HG02588 (cell line): ENCODE results near the gene DIDO1.
"Not testable (repeated sequence)": the region's sequence is repeated elsewhere in the genome, so short reads cannot be mapped to it uniquely, and the experiment has no call there.

Experiments used
- ATAC-seq: cut with Tn5 transposase; IDR thresholded peaks from one replicate; pipeline ENCODE4 v1.9.1; 2021; ENCODE audit warnings: mild to moderate bottlenecking, moderate library complexity; ENCODE audit not compliant: unreplicated experiment

DIDO1 gene

DNA sequence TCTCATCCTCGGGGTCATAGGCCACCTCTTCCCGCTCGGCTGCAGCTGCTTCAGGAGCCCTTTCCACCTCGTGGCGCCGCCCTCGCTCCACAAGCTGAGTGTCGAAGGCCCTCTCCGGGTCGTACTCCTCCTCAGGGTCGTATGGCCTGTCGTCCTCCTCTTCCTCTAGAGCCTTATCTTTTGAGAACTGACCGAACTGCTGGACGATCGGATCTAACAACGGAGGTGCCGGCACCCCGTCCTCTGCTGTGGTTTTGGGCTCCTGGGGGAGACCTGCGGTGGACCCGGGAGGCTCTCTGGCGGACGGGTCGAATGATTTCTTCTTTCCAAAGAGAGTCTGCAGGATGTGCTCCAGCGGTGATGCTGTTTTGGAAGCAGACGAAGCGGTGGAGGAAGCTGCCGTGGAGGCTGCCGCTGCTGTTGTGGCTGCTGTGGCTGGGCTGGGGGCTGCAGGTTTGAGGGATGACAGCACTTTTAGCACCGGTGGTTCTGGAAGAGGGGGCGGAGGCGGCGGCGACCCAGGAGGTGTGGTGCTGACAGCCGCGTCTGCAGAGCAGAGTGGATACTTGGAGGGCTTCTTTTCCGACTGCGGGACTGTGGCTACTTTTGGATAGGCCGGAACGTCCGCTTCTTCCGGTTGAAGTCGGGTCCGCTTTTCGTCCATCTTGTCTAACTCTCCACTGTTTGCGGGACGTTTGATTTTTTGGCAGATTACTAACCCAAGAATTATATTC lies 44.5 kb downstream of the DIDO1 start:
- no peak for ATAC-seq

- no peak for ATAC-seq
Observed at GRCh38 chr20:62880935-62881661, 45.2 kb downstream of the DIDO1 start.

DNA sequence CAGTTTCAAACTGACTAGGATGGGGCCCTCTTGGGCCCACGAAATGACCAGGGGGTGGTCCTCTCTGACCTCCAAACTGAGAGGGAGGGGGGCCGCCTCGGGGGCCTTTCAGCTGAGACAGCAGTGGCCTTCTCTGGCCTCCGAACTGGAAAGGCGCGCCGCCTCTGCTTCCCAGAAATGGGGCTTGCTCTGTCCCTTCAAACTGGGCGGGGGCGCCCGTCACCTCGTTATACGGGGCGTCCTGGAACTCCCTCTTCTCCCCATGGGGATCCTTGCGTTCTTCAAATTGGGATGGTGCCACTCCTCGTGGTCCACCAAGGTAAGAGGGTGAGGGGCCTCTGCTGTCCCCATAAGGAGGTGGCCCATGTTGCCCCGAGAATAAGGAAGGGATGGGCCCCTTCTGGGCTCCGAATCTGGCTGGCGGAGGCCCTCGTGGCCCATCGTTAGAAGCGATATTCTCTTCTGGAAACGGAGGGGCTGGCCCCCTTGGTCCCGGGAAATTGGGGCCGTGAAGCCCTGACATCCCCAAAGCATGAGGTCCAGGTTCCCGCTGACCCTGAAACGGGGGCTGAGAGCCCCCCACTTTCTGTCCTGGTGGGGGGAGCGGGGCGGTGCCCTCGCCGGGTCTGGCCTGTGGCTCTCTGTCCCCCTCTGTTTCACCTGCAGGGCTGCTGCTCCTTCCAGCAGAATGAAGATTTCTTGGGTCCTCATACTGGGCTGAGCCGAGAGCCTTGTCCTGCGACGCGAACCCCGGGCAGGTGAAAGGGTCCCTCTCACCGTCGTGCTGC lies 46.0 kb downstream of the DIDO1 start:
- ATAC-seq = no peak

DNA sequence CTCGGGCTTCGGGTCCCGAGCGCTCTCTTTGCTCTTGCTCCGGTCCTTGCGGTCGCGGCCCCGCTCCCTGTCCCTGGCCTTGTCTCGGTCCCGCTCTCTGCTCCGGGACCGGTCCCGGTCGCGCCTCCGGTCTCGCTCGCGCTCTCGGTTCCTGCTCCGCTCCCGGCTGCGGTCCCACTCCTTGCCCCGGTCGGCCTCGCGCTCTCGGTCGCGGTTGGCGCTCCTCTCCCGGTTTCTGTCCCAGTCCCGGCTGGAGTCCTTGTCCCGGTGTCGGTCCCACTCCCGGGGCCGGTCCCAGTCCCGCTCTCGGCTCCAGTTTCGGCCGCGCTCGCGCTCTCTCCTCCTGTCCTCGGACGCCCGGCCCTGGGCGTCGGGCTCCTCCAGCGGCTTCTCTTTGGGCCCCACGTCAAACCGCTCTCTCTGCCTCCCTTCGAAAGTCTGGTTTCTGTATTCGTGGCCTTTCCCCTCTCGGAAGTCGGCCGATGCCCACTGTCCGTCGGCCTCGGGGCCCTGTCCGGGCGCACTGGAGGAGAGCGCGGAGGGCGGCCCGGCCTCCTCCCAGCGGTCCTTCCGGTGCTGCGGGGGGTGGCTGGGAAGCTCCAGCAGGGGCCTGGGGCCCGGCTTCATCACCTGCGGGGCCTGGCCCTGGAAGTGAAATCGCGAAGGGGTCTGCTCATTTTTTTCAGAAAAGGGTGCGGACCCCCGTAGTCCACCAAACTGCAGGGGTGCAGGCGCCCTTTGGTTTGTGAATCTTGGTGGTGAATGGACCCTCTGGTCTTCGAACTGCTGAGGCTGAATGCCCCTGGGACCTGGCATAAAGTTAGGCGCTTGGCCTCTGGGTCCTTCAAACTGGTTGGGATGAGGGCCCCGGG lies 46.8 kb downstream of the DIDO1 start:
- ATAC-seq = no peak

DNA sequence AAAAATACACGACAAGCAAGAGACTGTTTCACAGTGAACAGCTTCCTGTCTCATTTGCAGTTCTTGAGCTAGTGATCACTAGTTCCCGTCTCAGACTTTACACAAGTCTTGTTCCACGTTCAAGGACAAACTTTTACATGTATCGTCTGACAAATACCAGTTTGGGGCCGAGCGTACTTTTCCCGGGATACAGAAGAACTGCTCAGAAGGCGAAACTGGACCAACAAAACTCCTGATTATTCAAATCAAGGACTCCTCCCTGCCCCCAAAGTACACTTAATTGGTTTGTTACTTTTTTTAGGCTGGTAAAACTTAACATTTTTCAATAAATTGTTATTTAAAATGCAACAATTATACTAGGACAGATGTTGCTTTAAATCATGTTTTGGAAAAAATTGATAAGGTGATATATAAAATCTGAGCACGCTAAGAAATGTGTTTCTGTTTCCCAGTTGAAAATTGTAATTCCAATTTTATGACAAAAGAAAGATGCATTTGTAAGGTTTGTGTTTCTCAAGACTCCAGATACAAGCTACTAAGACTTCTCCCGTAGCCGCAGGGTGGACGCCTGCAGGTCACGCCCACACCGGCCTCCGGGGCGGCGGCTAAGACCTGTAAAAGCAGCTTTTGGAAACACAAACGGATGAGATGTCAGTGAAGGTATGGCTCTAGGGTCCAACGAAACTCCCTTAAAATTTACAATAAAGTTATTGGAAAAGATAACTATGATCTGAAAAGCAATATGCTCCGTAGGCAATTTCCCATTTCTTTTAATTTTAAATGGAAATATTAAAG lies 47.9 kb downstream of the DIDO1 start:
- ATAC-seq = no peak

DNA sequence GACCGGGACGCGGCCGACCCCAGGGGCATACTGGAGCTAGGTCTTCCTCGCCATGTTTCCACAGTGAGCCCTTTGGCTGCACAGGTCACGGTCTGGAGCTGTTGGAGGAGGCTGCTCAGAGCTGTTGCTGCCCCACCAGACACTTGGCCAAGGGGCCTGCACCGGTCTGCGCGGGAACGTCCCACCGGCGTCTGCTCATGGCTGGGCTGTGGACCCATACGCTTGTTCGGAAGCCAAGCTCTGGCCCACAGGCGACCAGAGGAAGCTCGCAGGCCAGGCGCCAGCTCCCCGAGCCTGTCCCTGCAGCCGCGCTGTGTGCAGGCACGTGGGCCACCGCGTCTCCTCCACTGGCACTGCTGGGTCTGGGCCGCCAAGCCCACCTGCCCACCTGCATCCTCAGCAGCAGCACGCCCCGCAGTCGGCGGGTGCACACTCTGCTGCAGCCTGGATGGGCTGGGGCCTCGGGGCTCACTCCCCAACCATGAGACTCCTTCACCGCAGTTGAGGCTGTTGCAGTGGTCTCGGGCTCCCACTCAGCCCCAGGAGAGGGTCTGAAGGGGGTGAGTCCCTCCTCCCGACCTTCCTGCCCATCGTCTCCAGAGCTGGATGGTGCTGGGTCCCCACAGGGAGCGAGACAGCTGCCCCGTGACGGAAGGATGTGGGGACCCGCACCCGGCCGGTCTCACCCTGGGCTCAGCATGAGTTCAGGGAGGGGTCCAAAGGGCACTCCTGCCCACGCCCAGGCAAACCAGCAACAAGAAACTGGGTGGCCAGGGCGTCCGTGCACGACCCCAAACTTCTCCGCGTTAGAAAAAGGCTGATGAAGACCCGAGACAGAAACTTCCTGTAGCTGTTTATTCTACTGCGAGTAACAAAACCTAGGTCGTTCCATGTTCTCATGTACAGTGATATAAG lies 49.1 kb downstream of the DIDO1 start:
- no peak for ATAC-seq

DNA sequence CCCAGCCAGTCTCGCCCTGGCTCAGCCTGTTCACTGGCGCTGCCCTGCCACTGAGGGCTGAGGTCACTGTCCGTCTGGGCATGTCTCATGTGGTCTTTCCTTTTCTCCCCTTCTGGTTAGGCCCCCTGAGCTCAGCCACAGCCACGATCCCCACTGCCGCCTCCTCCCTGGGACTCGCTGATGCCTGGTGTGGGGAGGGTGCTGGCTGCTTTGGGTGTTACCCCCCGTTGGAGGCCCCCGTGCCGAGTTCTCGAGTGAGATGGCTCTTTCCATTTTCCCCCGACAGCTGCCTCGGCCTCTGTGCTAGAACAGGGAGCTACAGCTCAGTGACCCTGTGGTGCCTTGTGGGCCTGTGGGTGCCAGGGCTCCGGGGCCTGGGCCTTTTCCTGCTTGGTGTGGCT lies 49.8 kb downstream of the DIDO1 start:
- ATAC-seq = no peak

DNA sequence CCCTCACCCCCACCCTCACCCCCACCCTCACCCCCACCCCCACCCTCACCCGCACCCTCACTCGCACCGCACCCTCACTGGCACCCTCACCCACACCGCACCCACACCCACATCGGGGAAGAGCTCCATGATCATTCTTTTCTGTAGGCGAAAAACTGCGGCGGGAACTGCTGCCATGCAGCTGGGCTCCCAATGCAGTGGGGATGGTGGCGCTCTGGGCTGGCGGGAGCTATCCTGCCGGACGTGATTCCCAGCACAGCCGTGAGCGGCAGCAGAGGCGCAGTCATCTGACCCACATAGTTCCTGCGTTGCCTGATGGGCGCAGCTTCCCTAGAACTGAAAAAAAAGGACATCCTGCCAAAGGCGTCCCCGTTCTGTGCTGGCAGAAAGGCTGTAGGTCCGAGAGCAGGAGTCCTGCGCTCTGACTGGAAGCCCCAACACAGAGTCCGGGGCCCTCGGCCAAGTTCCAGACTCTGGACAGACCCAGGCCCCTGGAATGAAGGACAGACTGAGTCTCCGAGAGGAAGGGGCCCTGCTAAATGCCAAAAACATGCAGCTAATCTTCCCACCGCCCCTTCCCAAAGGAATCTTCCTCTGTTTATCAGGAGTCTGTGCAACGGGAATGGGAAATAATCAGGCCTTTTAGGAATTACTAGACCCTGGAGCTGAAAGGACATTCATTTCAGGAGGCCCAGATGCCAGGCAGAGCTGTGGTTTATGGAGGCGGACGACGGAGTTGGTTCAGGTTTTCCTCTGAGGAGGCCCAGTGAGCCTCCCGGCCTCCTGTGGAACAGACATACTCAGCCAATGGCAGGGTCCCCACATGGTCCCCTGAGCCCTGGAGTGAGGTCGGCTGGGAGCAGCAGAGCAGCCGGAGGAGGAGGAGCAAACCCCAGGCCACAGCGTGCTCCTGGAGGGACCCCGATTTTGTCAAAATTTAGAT lies 50.6 kb downstream of the DIDO1 start:
- no peak for ATAC-seq

GRCh38 chr20:62874964-62875344 lies 51.4 kb downstream of the DIDO1 start:
- no peak for ATAC-seq

DNA sequence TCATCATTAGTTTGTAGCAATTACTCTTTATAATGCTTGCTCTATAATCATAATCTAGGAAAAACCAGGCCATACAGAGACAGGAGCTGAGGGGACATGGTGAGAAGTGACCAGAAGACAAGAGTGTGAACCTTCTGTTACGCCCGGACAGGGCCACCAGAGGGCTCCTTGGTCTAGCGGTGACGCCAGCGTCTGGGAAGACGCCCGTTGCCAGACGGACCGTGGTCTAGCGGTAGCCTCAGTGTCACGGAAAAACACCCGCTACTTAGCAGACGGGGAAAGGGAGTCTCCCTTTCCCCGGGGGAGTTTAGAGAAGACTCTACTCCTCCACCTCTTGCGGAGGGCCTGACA lies 52.6 kb downstream of the DIDO1 start:
- not testable (repeated sequence) for ATAC-seq

- ATAC-seq = no peak
Observed at GRCh38 chr20:62873280-62873679, 53.0 kb downstream of the DIDO1 start.

- no peak for ATAC-seq
Observed at GRCh38 chr20:62872862-62873261, 53.4 kb downstream of the DIDO1 start.

DNA sequence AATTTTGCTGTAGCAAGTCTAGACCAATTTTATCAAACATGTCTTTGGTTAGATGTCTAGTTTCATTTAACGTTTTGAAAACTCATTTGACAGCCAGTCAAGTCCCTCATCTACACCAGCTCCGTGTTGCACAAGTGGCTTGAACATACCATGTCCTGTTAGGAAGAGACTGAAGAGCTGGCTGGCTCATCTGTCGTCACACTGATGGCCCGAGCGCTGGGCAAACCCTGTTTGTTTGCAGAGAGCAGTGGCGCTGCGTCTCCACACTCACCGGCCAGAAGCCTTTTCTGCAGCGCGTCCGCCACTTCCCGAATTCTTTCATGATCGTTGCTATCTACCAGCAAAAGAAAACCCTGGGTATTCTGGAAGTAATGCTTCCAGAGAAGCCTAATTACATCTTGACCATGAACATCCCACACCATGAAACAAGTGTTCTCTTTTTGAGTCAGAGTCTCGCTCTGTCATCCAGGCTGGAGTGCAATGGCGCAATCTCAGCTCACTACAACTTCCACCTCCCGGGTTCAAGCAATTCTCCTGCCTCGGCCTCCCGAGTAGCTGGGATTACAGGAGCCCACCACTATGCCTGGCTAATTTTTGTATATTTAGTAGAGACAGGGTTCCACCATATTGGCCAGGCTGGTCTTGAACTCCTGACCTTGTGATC lies 54.0 kb downstream of the DIDO1 start:
- no peak for ATAC-seq

DNA sequence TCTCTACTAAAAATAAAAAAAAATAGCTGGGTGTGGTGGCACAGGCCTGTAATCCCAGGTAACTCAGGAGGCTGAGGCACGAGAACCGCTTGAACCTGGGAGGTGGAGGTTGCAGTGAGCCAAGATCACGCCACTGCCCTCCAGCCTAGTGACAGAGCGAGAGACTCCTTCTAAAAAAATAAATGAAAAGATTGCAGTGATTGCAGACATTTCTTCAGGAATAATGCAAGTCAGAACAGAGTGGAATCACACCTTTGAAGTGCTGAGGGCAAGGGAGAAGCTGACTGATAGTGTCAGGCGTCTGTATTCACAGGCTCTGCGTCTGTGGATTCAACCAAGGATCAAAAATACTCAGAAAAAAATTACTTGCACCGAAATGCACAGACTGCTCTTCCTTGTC lies 62.1 kb downstream of the DIDO1 start:
- no peak for ATAC-seq

DNA sequence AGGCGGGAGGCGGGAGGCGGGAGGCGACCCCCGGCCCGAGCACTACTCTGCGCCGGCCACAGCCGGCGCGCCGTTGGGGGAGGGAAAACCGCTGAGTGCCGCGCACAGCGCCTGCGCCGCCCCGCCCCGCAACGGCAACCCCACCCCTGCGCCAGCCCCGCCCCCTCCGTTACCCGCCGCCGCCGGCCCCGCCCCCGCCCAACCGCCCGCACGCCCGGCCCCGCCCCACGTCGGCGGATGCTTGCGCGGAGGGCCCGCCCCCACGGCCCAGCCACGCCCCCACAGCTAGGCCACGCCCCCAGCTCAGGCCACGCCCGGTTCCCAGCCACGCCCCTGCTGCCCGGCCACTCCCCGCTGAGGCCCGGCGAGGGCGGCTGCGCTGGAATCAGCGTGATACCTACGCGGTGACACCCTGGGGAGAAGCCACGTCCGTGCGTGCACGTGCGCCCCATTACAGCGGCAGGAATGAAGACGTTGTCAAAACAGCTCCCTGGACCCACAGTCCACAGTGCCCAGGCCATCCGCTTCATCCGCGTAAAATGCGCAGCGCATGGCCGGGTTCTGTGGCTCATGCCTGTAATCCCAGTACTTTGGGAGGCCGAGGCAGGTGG lies 64.5 kb downstream of the DIDO1 start, which contains the start of gene TCFL5:
TSS of gene TCFL5 (minus strand) at position 97 of the 611 bp plus-strand sequence. CDS start 152 bp downstream, outside the sequence.
- peak; percentile 59 for ATAC-seq

DNA sequence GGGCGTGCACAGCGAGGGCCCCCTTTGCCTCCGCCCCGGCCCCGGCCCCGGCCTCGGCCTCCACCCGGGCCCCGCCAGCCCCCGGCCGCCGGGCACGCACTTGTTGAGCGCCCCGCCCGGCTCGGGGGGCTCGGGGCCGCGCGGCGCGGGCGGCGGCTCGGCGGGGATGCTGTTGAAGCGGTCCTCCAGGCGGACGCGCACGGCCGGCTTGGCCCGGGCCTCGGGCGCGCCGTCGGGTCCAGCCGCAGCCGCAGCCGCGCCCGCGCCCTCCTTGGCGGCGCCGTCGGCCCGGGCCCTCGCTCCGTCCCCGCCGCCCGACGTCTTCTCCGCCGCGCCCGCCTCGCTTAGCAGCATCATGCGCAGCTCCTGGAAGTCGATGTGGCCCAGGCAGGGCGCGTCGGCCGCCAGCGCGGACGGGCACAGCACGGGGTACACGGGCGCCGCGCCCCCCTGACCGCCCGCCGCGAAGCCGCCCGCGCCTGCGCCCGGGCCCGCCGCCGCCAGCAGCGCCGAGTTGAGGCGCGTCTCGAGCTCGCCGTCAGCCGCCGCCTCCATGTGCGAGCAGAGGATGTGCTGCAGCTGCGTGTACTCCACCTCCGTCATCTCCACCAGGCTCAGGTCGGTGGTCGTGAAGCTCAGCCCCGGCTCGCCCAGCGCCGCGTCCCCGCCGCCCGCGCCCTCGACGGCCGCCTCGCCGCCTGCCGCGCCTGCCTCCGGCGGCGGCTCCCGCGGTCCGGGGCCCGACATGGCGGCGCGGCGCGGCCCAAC lies 65.2 kb downstream of the DIDO1 start:
- peak; percentile 29 for ATAC-seq
